Transverse colon (tissue), 4 donors: ENCODE data around the gene CGNL1. TPM values are rescaled to one million over a fixed set of nuclear protein-coding genes. Genes with fewer than 3 reads are reported as not detected.

Experiments
- DNase-seq: peaks from one replicate; pipeline ENCODE4 v3.0.0-alpha.2; 2019
- H3K27ac ChIP-seq, 4 donors: fragments of 200-600 bp; sonication (generic); 2 replicates each; pipeline ENCODE4 v1.5.1; 2016 to 2018; ENCODE audit warnings: inconsistent platforms in 4 of 4
- H3K27me3 ChIP-seq: fragments of 200-600 bp; sonication (generic); 2 replicates; pipeline ENCODE4 v1.5.1; 2017; ENCODE audit warnings: inconsistent platforms
- H3K36me3 ChIP-seq, 4 donors: fragments of 200-600 bp; sonication (generic); 2 replicates each; pipeline ENCODE4 v1.5.1; 2017 to 2019; ENCODE audit warnings: inconsistent platforms in 4 of 4
- H3K4me1 ChIP-seq, 4 donors: fragments of 200-600 bp; sonication (generic); 2 replicates each; pipeline ENCODE4 v1.5.1; 2017 to 2020; ENCODE audit warnings: inconsistent platforms in 4 of 4
- H3K4me3 ChIP-seq, 4 donors: fragments of 200-600 bp; sonication (generic); 1 replicate in 1 of 4; 2 replicates in 3 of 4; pipeline versions ENCODE4 v1.5.1 to v1.6.1; 2017 to 2019; ENCODE audit warnings: inconsistent platforms in 4 of 4
- H3K9me3 ChIP-seq, 2 donors: fragments of 200-600 bp; sonication (generic); 2 replicates each; pipeline ENCODE4 v1.5.1; 2017 to 2019; ENCODE audit warnings: inconsistent platforms in 2 of 2
- CTCF ChIP-seq, 5 experiments: fragments of 200-600 bp in 3 of 5; fragments of 450-650 bp in 2 of 5; sonication (generic) in 3 of 5; IDR thresholded peaks; 1 replicate in 2 of 5; 2 replicates in 3 of 5; pipeline ENCODE4 v1.5.1; 2016 to 2017; ENCODE audit warnings: antibody characterized with exemption in 5 of 5, inconsistent platforms in 3 of 5, mild to moderate bottlenecking in 2 of 5, moderate library complexity in 1 of 5
- EP300 ChIP-seq: sonication (generic); formaldehyde crosslinking; IDR thresholded peaks from one replicate; pipeline ENCODE4 v1.6.1; 2017; ENCODE audit warnings: antibody characterized with exemption, low read depth
- POLR2A ChIP-seq: fragments of 450-650 bp; IDR thresholded peaks from one replicate; pipeline ENCODE4 v1.6.1; 2016; ENCODE audit warnings: antibody characterized with exemption, mild to moderate bottlenecking, moderate library complexity
- POLR2AphosphoS5 ChIP-seq, 3 donors: sonication (generic); formaldehyde crosslinking; IDR thresholded peaks; one replicate each; pipeline ENCODE4 v1.6.1; 2016; ENCODE audit warnings: antibody characterized with exemption in 3 of 3
- WGBS, 2 donors: methylation state at CpG; one replicate each; pipeline ENCODE4 v1.1.5; 2018; ENCODE audit warnings: low coverage in 1 of 2; 5-methylcytosine and 5-hydroxymethylcytosine counted together
- in situ Hi-C, 4 donors: fragments of 200-750 bp; cut with MboI; loops; one replicate each; pipeline versions ENCODE4 v1.15.0 to v1.15.1; 2017; ENCODE audit warnings: low sequenced_read_pairs in 3 of 4, low pct_ligation_motif_present in 1 of 4, low pct_unique_long_range_greater_than_20kb in 1 of 4
- intact Hi-C: fragments of 100-400 bp; cut with DNase I; formaldehyde crosslinking; loops from one replicate; pipeline ENCODE4 v1.15.1; 2023; ENCODE audit warnings: low total_unique reads
- total RNA-seq, 4 donors: library from RNA; depleted of rRNA; stranded (reverse); fragments of >200 nt; gene quantifications; one replicate each; pipeline ENCODE4 v1.1.0, GENCODE V29; 2016

The CGNL1 gene
- total RNA-seq, 4 donors from 2014 or later: 1.1 to 2.2 (median 1.8) TPM

- WGBS, 2 donors: 86 to 89% methylated on average over 1 to 4 of the region's 4 CpGs
- TF ChIP-seq POLR2AphosphoS5 (IDR thresholded peaks at IDR 0.05): no peak
- no peak for TF ChIP-seq POLR2A
- no peak for TF ChIP-seq EP300
- TF ChIP-seq CTCF (IDR thresholded peaks at IDR 0.05): no peak
- in situ Hi-C loops: no loop called here
Observed at GRCh38 chr15:57373251-57373881, 2.9 kb upstream of the CGNL1 start.

GRCh38 chr15:57373882-57374276, 2.4 kb upstream of the CGNL1 start:
- in situ Hi-C loops: no loop called here
- peaks cover 23% of the 10 kb centered on the region for H3K27me3 ChIP-seq
- peaks cover 0 to 12% (median 8%) of the 10 kb centered on the region in 4 donors for H3K4me1 ChIP-seq
- DNase-seq: no peak
- no peak overlapping the region for H3K4me3 ChIP-seq
- intact Hi-C loops: no loop called here
- TF ChIP-seq POLR2A: no peak
- TF ChIP-seq EP300: no peak
- TF ChIP-seq CTCF (IDR thresholded peaks at IDR 0.05): no peak
- no peak for TF ChIP-seq POLR2AphosphoS5 (IDR thresholded peaks at IDR 0.05)
- H3K9me3 ChIP-seq: no peaks in the 10 kb centered on the region
- whole genome bisulfite sequencing, 2 donors: 81% methylated on average over 1 of the region's 1 CpG; no CpG with 5 or more reads in 1 of the 2 donors
- H3K27ac ChIP-seq: no peak overlapping the region
- H3K36me3 ChIP-seq: no peaks in the 10 kb centered on the region

More at GRCh38 chr15:57373251-57373881, 2.9 kb upstream of the CGNL1 start:
- H3K4me1 ChIP-seq: peaks cover 0 to 12% (median 8%) of the 10 kb centered on the region in 4 donors
- intact Hi-C loops: no loop called here
- H3K4me3 ChIP-seq: no peak overlapping the region
- peaks cover 23% of the 10 kb centered on the region for H3K27me3 ChIP-seq
- no peak overlapping the region for H3K27ac ChIP-seq
- H3K9me3 ChIP-seq: no peaks in the 10 kb centered on the region
- no peak for DNase-seq
- no peaks in the 10 kb centered on the region for H3K36me3 ChIP-seq

- Histone ChIP-seq H3K4me1 (peaks cover 0 to 12% (median 8%) of the 10 kb centered on the region in 4 donors), H3K27me3 (peaks cover 27% of the 10 kb centered on the region), H3K27ac (peak overlapping the region in 1 of 4 donors; percentile 50), H3K4me3 (peak overlapping the region; percentile 32 to 66 (median 57)), H3K9me3 (no peaks in the 10 kb centered on the region), H3K36me3 (no peaks in the 10 kb centered on the region)
- intact Hi-C loops (no loop called here), in situ Hi-C loops (no loop called here)
- TF ChIP-seq POLR2AphosphoS5 (IDR thresholded peaks at IDR 0.05): no peak
- no peak for TF ChIP-seq POLR2A
- TF ChIP-seq CTCF (IDR thresholded peaks at IDR 0.05): no peak
- TF ChIP-seq EP300: no peak
- 10% methylated on average over 41 of the region's 48 CpGs; no CpG with 5 or more reads in 1 of the 2 donors for WGBS, 2 donors
- DNase-seq: no peak
Observed at GRCh38 chr15:57376696-57377477, 582 bp downstream of the CGNL1 start.

- Histone ChIP-seq H3K4me3 (no peak overlapping the region), H3K36me3 (no peaks in the 10 kb centered on the region), H3K27ac (no peak overlapping the region), H3K9me3 (no peaks in the 10 kb centered on the region), H3K27me3 (peaks cover 27% of the 10 kb centered on the region), H3K4me1 (peaks cover 0 to 14% (median 13%) of the 10 kb centered on the region in 4 donors)
- in situ Hi-C loops (no loop called here), intact Hi-C loops (no loop called here)
- no peak for DNase-seq
- TF ChIP-seq CTCF (IDR thresholded peaks at IDR 0.05) (no peak), EP300 (no peak), POLR2A (no peak), POLR2AphosphoS5 (IDR thresholded peaks at IDR 0.05) (no peak)
- WGBS, 2 donors: 36 to 63% methylated on average over 2 to 4 of the region's 4 CpGs
Observed at GRCh38 chr15:57377478-57377847, 1.2 kb downstream of the CGNL1 start.
